DMS 273 treated with DMSO at 0.1 percent for 48 hours (cell line): ENCODE results near the gene CAPN5.
"Not testable (repeated sequence)": the region's sequence is repeated elsewhere in the genome, so short reads cannot be mapped to it uniquely, and the experiment has no call there.

Experiments
- DNase-seq: peaks from one replicate; lab custom pipeline; 2025; lab: John Stamatoyannopoulos, UW

The CAPN5 gene

DNA sequence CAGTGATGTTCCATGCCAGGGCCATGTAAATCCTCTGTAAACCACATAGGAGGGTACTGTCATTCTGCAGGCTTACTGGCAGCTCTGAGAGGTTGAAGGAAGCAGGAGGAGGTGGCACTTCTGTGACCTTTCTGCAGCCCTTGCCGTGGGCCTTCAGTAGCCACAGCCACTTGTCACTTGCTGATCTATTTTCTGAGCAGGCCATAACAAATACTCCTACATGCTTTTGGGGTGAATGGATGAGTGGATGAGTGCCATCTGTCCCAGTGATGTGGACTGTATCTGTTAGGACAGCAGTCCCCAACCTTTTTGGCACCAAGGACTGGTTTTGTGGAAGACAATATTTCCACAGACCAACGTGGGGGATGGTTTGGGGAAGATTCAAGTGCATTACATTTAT lies 22.4 kb upstream of the CAPN5 start:
- no peak for DNase-seq

DNA sequence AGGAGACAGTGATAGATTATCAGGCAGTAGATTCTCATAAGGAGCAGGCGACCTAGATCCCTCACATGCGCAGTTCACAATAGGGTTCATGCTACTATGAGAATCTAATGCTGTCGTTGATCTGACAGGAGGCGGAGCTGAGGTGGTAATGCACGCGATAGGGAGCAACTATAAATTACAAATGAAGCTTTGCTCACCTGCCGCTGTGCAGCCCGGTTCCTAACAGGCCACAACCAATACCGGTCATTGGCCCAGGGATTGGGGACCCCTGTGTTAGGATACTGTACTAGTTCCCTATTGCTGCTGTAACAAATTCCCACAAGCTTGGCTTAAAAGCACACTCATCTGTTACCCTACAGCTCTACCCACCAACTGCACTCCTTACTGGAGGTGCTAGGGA lies 21.9 kb upstream of the CAPN5 start:
- no peak for DNase-seq

DNA sequence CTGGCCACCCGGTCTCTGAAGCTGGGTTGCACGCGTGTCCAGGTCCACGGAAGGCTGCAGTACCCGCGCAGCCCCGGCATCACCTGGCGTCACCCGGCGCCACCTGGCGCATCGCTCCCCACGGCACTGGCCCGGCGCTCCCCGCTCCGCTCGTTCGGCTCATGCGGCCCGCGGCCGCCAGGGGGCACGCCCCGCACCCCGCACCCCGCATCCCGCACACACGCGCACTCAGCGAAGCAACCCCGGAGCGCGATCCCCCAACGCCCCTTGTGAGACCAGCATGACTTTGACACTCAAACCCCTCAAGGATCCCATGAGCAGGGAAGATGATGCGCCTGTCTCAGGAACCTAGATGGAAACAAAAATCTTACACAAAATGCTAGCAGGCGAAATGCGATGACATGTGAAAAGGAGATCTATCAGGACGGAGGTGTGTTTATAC lies 20.7 kb upstream of the CAPN5 start:
- no peak for DNase-seq

DNA sequence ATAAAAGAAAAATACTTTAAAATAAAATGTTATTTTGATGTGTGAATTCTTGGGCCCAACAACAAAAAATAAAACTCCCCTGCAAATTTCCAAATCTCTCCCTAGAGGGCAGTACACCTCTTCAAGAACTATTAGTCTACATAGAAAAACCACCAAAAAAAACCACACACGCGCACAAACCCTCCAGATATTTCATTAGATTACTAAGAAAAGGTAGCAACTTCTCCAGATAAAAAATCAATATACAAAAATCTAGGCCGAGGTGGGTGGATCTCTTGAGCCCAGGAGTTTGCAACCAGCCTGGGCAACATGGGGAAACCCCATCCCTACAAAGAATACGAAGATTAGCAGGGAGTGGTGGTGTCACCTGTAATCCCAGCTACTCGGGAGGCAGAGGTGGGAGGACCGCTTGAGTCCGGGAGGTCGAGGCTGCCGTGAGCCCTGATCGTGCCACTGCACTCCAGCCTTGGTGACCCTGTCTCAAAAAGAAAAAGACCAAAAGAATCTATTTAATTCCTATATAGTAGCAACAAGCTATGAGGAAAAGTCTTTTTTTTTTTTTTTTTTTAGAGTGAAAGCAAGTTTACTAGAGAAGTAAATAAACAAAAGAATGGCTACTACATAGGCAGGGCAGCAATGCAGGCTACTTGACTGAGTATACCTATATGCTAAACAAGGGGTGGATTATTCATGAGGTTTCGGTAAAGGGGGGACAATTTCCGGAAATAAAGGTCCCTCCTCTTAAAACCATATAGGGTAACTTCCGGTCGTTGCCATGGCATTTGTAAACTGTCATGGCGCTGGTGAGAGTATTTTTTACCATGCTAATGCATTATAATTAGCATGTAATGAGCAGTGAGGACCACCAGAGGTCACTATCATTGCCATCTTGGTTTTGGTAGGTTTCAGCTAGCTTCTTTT lies 19.5 kb upstream of the CAPN5 start:
- DNase-seq: peak; percentile 68

DNA sequence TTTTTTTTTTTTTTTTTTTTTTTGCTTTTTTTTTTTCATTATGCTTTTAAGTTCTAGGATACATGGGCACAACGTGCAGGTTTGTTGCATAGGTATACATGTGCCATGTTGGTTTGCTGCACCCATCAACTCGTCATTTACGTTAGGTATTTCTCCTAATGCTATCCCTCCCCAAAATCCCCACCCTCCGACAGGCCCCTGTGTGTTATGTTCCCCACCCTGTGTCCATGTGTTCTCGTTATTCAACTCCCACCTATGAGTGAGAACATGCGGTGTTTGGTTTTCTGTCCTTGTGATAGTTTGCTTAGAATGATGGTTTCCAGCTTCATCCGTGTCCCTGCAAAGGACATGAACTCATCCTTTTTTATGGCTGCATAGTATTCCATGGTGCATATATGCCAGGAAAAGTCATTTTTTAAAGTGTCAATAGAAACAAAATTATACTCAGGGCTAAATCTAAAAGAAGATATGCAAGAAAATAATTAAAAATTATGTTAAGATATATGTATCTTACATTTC lies 18.8 kb upstream of the CAPN5 start:
- not testable (repeated sequence) for DNase-seq

DNA sequence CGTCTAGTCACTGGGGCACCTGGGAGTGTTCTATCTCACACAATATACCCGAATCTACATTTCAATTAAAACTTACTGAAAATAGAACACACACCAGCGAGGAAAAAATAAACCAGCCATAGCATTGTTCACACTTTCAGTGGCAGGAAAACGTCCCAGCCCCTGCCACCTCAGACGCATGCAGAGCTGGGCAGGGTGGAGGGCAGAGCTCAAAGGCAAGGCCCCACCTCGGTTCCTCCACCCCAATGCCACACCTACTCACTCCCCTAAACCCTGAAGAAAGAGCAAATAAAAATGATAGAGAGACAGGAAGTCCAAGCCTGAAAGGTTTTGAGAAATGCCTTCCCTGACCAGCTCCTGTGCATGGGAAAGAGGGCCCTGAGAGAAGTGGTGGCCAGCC lies 17.7 kb upstream of the CAPN5 start:
- DNase-seq: no peak

DNA sequence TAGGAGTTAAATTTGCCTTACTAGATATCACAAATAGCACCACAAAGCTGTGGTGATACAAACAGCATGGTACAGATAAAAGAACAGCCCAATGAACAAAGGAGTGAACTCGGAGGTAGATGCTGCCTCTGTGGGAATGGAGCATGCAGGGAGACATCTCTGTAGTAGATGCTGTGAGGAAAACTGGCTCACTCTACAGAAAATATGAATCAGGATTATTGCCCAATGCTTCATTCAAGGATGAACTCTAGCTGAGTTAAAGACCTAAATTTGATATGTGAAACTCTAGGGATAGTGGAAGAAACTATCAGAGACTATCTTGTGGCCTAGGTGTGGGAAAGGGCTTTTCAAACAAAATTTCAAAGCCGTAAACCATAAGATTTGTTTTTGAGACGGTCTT lies 15.3 kb upstream of the CAPN5 start:
- DNase-seq: no peak

DNA sequence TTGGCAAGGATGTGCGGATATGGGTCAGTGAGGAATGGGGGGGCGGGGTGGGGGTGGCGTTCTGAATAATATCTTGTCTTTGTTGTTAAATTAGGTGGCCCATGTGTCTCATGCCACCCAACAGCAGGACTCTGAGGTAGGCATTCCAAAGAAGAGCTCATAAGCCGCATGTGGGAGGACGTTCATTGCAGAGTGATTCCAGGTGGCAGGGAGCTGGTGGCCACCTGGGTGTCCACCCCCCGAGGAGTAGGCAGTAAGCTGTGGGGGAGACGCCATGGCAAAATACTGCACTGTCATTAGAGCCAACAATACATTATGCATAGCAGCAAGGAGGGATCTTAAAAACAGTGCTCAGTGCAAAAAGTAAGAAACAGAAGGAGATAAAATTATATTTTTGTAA lies 14.3 kb upstream of the CAPN5 start:
- no peak for DNase-seq

DNA sequence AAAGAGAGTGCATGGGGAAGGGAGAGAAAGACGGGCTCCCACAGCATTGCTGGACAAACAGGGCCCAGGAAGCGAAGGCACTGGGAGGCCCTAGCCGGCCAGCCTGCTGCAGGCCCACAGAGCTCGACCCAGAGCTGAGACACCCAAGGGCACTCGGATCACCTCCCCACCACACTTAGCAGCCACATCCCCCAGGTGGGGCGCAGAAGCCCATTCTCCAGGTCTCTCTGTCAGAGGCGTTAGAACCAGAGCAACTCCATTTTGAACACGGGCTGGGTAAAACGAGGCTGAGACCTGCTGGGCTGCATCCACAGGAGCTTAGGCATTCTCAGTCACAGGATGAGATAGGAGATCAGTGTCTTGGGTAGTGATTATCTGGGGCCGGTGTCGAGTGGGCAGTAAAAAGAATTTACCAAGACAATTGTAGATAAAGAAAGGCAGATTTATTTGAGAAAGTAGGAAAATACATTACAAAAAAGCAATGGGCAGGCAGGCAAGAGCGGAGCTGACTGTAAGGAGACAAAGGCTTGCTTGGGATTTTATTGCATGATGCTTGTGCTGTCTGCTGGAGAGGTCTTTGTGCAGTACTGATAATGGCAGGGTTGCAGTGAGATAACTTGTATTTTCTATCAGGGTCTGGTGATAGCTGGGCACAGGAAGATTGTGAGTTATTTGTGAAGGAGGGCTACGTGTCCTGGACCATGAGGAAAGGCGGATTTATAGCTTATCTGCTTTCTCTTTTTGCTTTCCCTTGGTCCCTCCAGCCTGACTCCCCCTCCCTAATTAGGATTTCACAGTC lies 13.4 kb upstream of the CAPN5 start:
- no peak for DNase-seq

DNA sequence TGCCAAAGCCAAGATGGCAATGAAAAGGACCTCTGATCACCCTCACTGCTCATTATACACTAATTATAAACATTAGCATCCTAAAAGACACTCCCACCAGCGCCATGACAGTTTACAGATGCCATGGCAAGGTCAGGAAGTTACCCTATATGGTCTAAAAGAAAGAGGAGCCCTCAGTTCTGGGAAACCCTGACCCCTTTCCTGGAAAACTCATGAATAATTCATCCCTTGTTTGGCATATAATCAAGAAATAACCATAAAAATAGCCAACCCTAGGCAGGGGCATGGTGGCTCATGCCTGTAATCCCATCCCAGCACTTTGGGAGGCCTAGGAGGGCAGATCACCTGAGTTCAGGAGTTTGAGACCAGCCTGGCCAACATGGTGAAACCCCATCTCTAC lies 12.7 kb upstream of the CAPN5 start:
- peak; percentile 4 for DNase-seq

DNA sequence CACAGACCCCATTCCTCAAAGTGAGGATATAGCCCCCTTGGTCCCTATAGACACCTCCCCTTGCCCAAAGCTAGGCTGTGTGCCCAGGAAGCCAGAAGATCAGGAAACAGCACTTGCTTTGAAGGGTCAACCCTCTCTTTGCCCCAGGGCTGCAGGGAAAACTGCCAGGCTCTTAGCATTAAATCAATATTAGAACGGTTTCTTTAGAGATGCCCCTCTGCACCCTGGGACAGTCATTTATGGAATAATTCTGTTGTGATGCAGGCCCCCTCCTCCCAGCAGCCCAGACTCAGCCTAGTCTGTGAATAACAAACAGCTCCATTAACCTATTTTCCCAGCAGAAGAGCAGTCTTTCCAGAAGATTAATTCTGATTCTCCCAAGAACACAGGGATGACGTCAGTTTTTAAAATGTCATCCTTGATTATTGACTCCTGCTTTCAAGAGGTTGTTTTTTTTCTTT lies 11.6 kb upstream of the CAPN5 start:
- DNase-seq: no peak

DNA sequence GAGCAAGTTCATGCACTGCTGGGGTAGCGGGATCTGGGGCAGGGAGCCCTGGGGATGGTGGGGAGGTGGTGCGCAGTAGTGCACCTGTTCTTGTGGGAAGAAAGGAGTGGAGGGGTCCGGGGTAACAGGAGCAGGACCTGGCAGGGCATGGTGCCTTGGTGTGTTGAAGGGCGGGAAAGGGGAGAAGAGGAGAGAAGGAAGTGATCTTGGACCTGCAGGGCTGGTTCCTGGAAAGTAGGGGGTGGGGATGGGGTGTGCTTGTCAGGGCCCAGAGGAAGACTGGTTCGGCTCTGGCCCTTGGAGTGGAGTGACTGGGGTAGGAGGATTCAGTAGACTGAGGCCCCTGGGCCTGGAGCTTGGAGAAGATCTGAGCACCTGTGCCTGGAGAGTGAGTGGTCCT lies 10.9 kb upstream of the CAPN5 start:
- DNase-seq: no peak

DNA sequence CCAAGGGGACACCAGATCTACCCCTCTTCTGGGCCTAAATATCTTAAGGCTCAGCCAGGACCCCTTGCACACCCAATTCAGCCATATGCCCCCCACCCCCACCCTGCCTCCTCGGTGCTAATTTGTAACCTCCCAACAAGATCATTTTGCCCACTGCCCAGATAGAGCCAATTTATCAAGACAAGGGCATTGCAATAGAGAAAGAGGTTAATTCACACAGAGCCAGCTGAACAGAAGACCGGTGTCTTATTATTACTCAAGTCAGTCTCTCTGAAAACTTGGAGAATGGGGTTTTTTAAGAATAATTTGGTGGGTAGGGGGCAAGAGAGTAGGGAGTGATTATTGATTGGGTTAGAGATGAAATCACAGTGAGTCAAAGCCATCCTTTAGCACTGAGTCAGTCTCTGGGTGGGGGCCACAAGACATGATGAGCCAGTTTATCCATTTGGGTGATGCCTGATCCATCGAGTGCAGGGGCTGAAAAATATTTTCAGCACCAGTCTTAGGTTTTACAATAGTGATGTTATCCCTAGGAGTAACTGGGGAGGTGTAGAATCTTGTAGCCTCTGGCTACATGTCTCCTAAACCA lies 9.9 kb upstream of the CAPN5 start:
- no peak for DNase-seq

DNA sequence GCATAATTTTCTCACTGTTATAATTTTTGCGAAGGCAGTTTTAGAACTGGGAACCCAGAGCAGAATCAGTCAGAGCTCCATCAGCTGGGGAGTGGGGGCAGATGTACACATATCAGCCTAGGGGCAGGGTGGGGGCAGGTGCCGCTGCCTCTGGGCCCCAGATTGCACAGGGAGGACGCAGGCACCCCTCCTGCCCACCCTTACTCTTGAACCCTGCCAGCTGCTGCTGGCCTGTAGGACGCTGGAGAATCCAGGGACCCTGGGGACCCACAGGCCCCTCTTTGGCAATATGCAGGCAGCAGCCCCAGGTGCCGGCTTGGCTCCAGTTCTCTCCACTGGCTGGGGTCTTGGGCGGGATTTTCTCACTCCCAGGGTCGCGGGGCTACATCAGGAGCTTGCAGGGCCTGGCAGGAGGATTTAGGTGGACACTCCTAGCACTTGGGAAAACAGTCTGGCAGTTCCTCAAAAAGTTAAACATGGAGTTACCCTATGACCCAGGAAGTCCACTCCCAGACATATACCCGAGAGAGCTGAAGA lies 8.8 kb upstream of the CAPN5 start:
- DNase-seq: no peak

DNA sequence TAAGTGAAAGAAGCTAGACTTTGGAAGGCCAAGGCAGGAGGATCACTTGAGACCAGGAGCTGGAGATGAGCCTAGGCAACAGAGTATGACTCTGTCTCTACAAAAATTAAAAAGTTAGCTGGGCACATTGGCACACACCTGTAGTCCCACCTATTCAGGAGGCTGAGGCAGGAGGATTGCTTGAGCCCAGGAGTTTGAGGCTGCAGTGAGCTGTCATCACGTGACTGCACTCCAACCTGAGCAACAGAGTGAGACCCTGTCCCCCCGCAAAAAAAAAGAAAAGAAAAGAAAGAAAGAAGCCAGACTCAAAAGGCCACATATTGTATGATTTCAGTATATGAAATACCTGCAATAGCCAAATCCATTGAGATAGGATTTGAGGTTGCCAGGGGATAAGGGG lies 7.9 kb upstream of the CAPN5 start:
- DNase-seq: no peak

DNA sequence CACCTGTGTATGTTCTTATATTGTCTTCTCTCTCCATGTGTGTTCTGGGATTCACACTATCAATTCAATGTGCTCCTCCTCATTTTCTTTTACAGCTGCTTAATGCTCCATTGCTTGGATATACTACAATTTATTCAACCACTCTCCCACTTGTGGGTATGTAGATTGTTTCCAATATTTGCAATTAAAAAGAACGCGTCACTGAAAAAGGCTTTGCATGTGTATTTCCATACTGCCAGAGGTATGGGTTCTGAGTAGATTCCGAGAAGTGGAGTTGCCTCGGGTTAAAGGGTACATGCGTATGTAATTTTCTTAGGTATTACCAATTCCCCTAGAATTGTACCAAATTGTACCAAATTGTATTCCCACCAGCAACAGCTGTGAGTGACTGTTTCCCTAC lies 7.0 kb upstream of the CAPN5 start:
- no peak for DNase-seq

DNA sequence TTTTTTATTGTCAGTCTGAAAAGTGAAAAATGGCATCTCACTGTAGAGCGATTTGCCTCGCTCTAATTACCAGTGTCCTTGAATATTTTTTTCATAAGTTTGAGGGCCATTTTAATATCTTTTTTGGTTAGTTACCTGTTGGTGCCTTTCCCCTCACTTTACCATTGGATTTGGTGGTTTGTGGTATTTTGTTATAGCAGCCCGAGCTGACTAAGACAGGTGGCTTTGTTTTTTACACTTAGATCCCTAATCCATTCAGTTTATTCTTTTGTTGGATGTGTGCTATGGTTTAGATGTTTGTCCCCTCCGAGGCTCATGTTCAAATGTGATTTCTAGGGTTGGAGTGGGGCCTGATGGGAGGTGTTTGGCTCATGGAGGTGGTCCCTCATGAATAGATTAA lies 6.5 kb upstream of the CAPN5 start:
- no peak for DNase-seq

DNA sequence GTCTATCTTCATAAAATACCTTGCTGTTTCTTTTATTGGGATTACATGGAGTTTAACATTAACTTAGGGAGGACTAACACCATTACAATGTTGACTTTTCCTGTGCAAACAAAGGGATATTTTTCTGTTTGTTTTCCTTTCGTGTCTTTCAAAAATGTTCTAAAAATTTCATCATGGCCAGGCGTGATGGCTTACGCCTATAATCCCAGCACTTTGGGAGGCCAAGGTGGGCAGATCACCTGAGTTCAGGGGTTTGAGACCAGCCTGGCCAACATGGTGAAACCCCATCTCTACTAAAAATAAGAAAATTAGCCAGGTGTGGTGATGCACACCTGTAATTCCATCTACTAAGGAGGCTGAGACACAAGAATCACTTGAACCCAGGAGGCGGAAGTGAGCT lies 5.5 kb upstream of the CAPN5 start:
- DNase-seq: not testable (repeated sequence)

DNA sequence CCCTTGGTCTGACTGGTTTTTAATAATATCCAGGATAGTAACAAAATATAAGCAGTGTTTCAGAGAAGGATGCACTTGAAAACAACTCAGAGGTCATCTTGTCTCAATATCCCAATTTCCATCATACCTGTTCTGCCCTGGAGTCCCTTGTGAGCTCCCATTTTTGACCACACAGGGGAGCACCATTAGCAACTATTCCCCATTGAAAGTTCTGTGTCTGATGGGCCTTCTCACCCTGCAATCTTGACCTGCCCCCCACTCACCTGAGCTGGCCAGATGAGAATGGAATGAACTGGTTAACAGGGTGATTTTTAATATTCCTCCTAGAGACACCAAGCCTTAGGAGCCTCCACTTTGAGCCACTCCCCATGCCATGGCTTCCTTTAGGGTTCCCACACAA lies 3.8 kb upstream of the CAPN5 start:
- no peak for DNase-seq

DNA sequence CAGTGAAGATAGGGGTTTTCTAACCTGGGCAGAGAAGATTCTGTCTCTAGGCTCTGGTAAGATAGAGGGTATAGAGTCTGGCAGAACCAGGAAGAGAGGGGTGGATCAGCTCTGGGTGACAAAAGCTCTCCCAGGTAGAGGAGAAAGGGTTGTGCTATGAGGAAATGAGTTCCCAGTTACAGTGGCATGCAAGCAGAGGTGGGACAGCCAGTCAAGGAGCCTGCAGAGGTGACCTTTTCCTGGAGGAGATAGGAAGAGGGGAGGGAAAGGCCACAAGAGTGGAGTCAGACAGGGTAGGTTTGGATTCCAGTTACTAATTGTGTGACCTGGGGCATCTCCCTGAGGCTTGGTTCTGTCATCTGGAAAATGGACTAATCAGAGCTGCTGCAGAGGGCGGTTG lies 3.4 kb upstream of the CAPN5 start:
- DNase-seq: no peak

DNA sequence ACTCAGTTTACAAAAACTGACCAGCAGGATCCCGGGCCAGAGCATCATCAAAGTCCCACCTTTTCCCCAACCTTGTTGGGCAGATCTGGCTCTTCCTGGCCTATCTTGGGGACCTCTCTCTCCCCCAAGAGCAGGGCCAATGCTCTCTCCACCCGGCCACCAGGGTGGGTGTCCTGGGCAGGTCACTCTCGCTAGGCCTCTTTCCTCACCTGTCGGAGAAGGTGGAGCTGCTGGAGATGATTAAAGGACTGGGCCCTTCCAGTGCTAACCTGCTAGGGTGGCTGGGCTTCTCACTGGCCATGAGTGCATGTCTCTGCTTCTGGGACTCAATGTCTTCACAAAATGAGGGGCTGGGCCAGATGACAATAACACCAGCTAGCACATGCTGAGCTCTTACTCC lies 2.9 kb upstream of the CAPN5 start:
- DNase-seq: no peak

DNA sequence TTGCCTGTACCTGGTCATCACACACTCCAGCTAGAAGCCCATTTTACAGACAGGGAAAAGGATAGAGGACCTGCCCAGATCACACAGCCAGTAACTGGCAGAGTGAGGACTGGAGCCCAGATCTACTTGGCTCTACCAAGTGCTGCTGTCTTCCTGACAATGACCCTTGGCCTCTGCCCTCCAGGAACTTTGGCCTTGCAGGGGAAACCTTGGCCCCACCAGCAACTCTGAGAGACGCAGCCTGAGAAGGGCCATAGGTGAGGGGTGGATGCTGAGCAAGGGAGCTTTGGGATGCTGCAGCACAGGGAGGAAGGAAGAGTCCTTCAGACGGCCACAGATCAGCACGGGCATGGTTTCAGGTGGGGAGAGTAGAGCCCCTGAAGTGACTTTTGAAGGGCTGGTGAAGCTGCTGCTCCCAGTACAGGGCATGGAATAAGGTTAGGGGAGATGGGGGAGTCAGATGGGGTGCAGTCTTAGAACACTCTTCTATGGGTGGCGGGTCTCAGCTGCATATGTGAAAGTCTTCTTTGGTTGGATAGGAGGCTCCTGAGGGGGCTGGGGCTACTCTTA lies 2.0 kb upstream of the CAPN5 start:
- DNase-seq: no peak
